ENCODE results near the gene HS3ST6. TPM values are rescaled to one million over a fixed set of nuclear protein-coding genes. Genes with fewer than 3 reads are reported as not detected.

Gene HS3ST6
- total and polyA plus RNA-seq, 9 of the 15 experiments (the other 6 are each of a cell fraction or from before 2014, with no cell fraction given), result not detected

GRCh38 chr16:1909561-1910231, 8.5 kb downstream of the HS3ST6 start:
- H3K9me1 ChIP-seq (ENCODE audit: control insufficient read depth, insufficient read depth, low read length), result no peaks in the 10 kb centered on the region
- WGBS (ENCODE audit: insufficient coverage, low coverage, missing lambda C conversion rate), result 33% methylated on average over 17 of the region's 18 CpGs
- H3K36me3 ChIP-seq (ENCODE audit: control insufficient read depth, insufficient read depth, low read length), result no peaks in the 10 kb centered on the region
- in situ Hi-C loops (cut with MboI) (no loop called here), intact Hi-C loops (cut with micrococcal nuclease) (no loop called here)
- H4K20me1 ChIP-seq (replicated peaks; ENCODE audit: control insufficient read depth, insufficient read depth, low read length), result 0 out of 2 replicates have a peak, but pooled peaks cover 1% of the 10 kb centered on the region
- POLR2A ChIA-PET, result no interaction called here
- H2AFZ ChIP-seq (ENCODE audit: low read depth, low read length), result no peak overlapping the region
- CTCF ChIA-PET (ENCODE audit: low intra/inter-chr PET ratio), result no interaction called here
- 0 out of 2 replicates have a peak, but pooled peaks have one; percentile 34 for TF ChIP-seq MAX (CRISPR knock-in tag; IDR thresholded peaks at IDR 0.05)
- TF ChIP-seq SMAD2 (IDR thresholded peaks at IDR 0.05; ENCODE audit: low read depth, low read length), result no peak
- TF ChIP-seq USF1 (CRISPR knock-in tag; IDR thresholded peaks at IDR 0.05), result 0 out of 2 replicates have a peak, but pooled peaks have one; percentile 24
- 0 out of 2 replicates have a peak, but pooled peaks have one; percentile 24 for TF ChIP-seq ZNF143 (CRISPR knock-in tag; IDR thresholded peaks at IDR 0.05)
- no peak for TF ChIP-seq ZNF408 (CRISPR knock-in tag; IDR thresholded peaks at IDR 0.05; ENCODE audit: low read depth)
- peaks cover 19 to 65% of the 10 kb centered on the region in 2 experiments for H3K27me3 ChIP-seq (ENCODE audit: control insufficient read depth in 2 of 2, insufficient read depth in 2 of 2, low read length in 2 of 2)
- H3K4me2 ChIP-seq (ENCODE audit: insufficient read depth, low read length), result no peak overlapping the region
- BruUV-seq (replicated peaks), result no TSS peak
- DNase-seq (ENCODE audit: extremely low read depth in 1 of 4, low spot score in 3 of 4) (peak in 2 of 4 experiments; percentile 50 to 58), FAIRE-seq (no peak), ATAC-seq (peak; percentile 30)
- no peaks in the 10 kb centered on the region for H3K9me3 ChIP-seq (replicated peaks; ENCODE audit: control insufficient read depth, insufficient read depth, low read depth, low read length)
- H3K79me2 ChIP-seq (ENCODE audit: control insufficient read depth, insufficient read depth, low read length), result no peaks in the 10 kb centered on the region
- no peak overlapping the region for H3K27ac ChIP-seq (ENCODE audit: extremely low read depth, low read depth, low read length)
- H3K4me1 ChIP-seq (replicated peaks in 1 of 2; ENCODE audit: control insufficient read depth in 2 of 2, insufficient read depth in 2 of 2, low read length in 2 of 2), result peaks cover 0 to 60% of the 10 kb centered on the region in 2 experiments; a peak in 2 of 5 replicates
- H3K9ac ChIP-seq (ENCODE audit: insufficient read depth in 1 of 2, low read depth in 2 of 2, low read length in 2 of 2), result peak overlapping the region in 1 of 2 experiments; percentile 65; a peak in 2 of 4 replicates
- no peak overlapping the region for H3K4me3 ChIP-seq
